Heart left ventricle (tissue), 16 donors: ENCODE measurements around the gene TMEM243. TPM values are rescaled to one million over a fixed set of nuclear protein-coding genes. Genes with fewer than 3 reads are reported as not detected.

Experiments
- ATAC-seq, 4 donors: fragments of 200-7000 bp; cut with Tn5 transposase; one replicate each; pipeline ENCODE4 v1.9.1; 2020 to 2022; ENCODE audit warnings: moderate library complexity in 4 of 4, mild to moderate bottlenecking in 3 of 4, moderate number of reproducible peaks in 1 of 4
- DNase-seq, 5 donors: peaks; one replicate each; pipeline ENCODE4 v3.0.0-alpha.2; 2020
- H3K27ac ChIP-seq, 12 donors: fragments of 200-600 bp; sonication (generic) in 4 of 12; one replicate each; pipeline versions ENCODE4 v1.5.0 to v1.8.0; 2016 to 2022; ENCODE audit warnings: mild to moderate bottlenecking in 2 of 12
- H3K27me3 ChIP-seq, 9 donors: fragments of 200-600 bp; sonication (generic) in 2 of 9; one replicate each; pipeline versions ENCODE4 v1.5.1 to v1.8.0; 2016 to 2022; ENCODE audit warnings: mild to moderate bottlenecking in 3 of 9
- H3K36me3 ChIP-seq, 9 donors: fragments of 200-600 bp; sonication (generic) in 2 of 9; one replicate each; pipeline versions ENCODE4 v1.5.0 to v1.8.0; 2018 to 2022; ENCODE audit warnings: mild to moderate bottlenecking in 2 of 9
- H3K4me1 ChIP-seq, 12 donors: fragments of 200-600 bp; sonication (generic) in 4 of 12; one replicate each; pipeline versions ENCODE4 v1.5.0 to v1.8.0; 2016 to 2022; ENCODE audit warnings: mild to moderate bottlenecking in 3 of 12
- H3K4me3 ChIP-seq, 12 donors: fragments of 200-600 bp; sonication (generic) in 4 of 12; one replicate each; pipeline versions ENCODE4 v1.5.0 to v1.8.0; 2017 to 2022; ENCODE audit warnings: mild to moderate bottlenecking in 9 of 12, moderate library complexity in 4 of 12
- H3K9me3 ChIP-seq, 12 donors: fragments of 200-600 bp; sonication (generic) in 4 of 12; one replicate each; pipeline versions ENCODE4 v1.5.0 to v1.8.0; 2016 to 2022; ENCODE audit warnings: mild to moderate bottlenecking in 1 of 12
- CTCF ChIP-seq, 12 donors: fragments of 200-600 bp; sonication (generic) in 4 of 12; IDR thresholded peaks; one replicate each; pipeline versions ENCODE4 v1.5.0 to v1.8.0; 2018 to 2022; ENCODE audit warnings: antibody characterized with exemption in 12 of 12, mild to moderate bottlenecking in 5 of 12
- POLR2A ChIP-seq, 2 donors: fragments of 450-650 bp; IDR thresholded peaks; one replicate each; pipeline ENCODE4 v1.6.1; 2017; ENCODE audit warnings: antibody characterized with exemption in 2 of 2, mild to moderate bottlenecking in 2 of 2, moderate library complexity in 2 of 2
- WGBS, 4 donors: extraction: QIAGEN DNeasy Blood & Tissue Kit in 2 of 4; methylation state at CpG; one replicate each; pipeline versions ENCODE4 v1.1.5 to v1.1.7; 2013 to 2018; 5-methylcytosine and 5-hydroxymethylcytosine counted together
- intact Hi-C, 10 donors: fragments of 100-400 bp; cut with DNase I; formaldehyde crosslinking; loops; one replicate each; pipeline versions ENCODE4 v1.11.1 to v1.14.2; 2022
- polyA plus RNA-seq, 2 donors: library from polyadenylated mRNA; stranded (reverse); fragments of 200-250 nt; gene quantifications; one replicate each; pipeline ENCODE4 v1.2.3, GENCODE V29; 2013
- total RNA-seq, 9 donors: library from RNA; depleted of rRNA in 2 of 9; stranded (reverse); fragments of >200 nt in 2 of 9; fragmentation: NEBNext Ultra II Directional in 3 of 9; extraction: Animal tissue kit (Norgen Biotek cat#: 25700) in 3 of 9; gene quantifications; one replicate each; pipeline versions ENCODE4 v1.1.0 to v1.2.4, GENCODE V29; 2016 to 2023
- donor health status: ischemic (EF 13 %, LVEDD 7.1; RV severe dilation, severe dysfunction).
- donor health status: healthy with polysubstance abuse.
- donor health status: DM: no; HTN: yes; CAD: no.
- donor health status: DM: no; HTN: no; CAD: no.
- donor health status: ischemic (EF 25% LVEDD 6.9; RV normal size, moderate dysfunction).
- donor health status: ischemic (EF 25% LVEDD 5.7; RV mildly dilated, moderate dysfunction).
- donor health status: healthy.
- donor health status: DM: yes; HTN: yes; CAD: no.
- donor health status: ischemic (EF 35%, LVEDD 5.7; RV mildly dilated, moderate dysfunction).
- donor health status: nonischemic (EF 11% LVEDD 7.7; RV severe dilation, severe dysfunction).
- donor health status: DM: yes; HTN: yes; CAD: no.
- donor health status: PGD.
- donor health status: ischemic (EF 29% LVEDD 5.4; RV normal size, mild dysfunction).
- donor health status: nonischemic (EF 23%, LVEDD 6.1; RV moderate dilation, normal function).

TMEM243 gene
- total and polyA plus RNA-seq, 11 donors, result 1.8 to 13.1 (median 7.0) TPM

- Histone ChIP-seq H3K27ac (no peak overlapping the region), H3K27me3 (peaks cover 0 to 10% (median 0%) of the 10 kb centered on the region in 9 donors), H3K4me1 (peaks cover 0 to 8% (median 0%) of the 10 kb centered on the region in 12 donors), H3K9me3 (no peaks in the 10 kb centered on the region), H3K4me3 (no peak overlapping the region), H3K36me3 (no peaks in the 10 kb centered on the region)
- intact Hi-C loops, result loop anchor here in 9 of 10 donors (5.0 kb wide), 4 partner anchors 178 to 308 kb away; partner anchors contain the start of gene ELAPOR2 (in 1 of the 9)
- no peak for TF ChIP-seq POLR2A (IDR thresholded peaks at IDR 0.05)
- no peak for TF ChIP-seq CTCF (IDR thresholded peaks at IDR 0.05)
- DNase-seq (no peak), ATAC-seq (no peak)
Measured at GRCh38 chr7:87234949-87235348, 15.4 kb upstream of the TMEM243 start.

- no peaks in the 10 kb centered on the region for H3K27me3 ChIP-seq
- DNase-seq (no peak), ATAC-seq (no peak)
- H3K4me3 ChIP-seq, result no peak overlapping the region
- H3K27ac ChIP-seq, result no peak overlapping the region
- peaks cover 0 to 8% (median 0%) of the 10 kb centered on the region in 12 donors for H3K4me1 ChIP-seq
- no peaks in the 10 kb centered on the region for H3K36me3 ChIP-seq
- TF ChIP-seq CTCF (IDR thresholded peaks at IDR 0.05) (no peak), POLR2A (IDR thresholded peaks at IDR 0.05) (no peak)
- intact Hi-C loops, result loop anchor here in 2 of 10 donors (5.0 kb wide), 2 partner anchors 294 to 299 kb away; no protein-coding TSS in a partner anchor
- no peaks in the 10 kb centered on the region for H3K9me3 ChIP-seq
Measured at GRCh38 chr7:87231711-87232110, 12.2 kb upstream of the TMEM243 start.

- no peaks in the 10 kb centered on the region for H3K27me3 ChIP-seq
- H3K4me1 ChIP-seq, result peaks cover 0 to 8% (median 0%) of the 10 kb centered on the region in 12 donors
- no peaks in the 10 kb centered on the region for H3K36me3 ChIP-seq
- H3K9me3 ChIP-seq, result no peaks in the 10 kb centered on the region
- peak; percentile 20 to 77 (median 35) for DNase-seq
- intact Hi-C loops, result loop anchor here in 2 of 10 donors (5.0 kb wide), 2 partner anchors 294 to 299 kb away; no protein-coding TSS in a partner anchor
- ATAC-seq, result peak; percentile 59 to 80 (median 68)
- WGBS, 4 donors, result 48 to 66% (median 55%) methylated on average over 4 to 7 of the region's 7 CpGs
- no peak for TF ChIP-seq POLR2A (IDR thresholded peaks at IDR 0.05)
- no peak for TF ChIP-seq CTCF (IDR thresholded peaks at IDR 0.05)
- no peak overlapping the region for H3K27ac ChIP-seq
- H3K4me3 ChIP-seq, result no peak overlapping the region
Measured at GRCh38 chr7:87231258-87231657, 11.7 kb upstream of the TMEM243 start.

- TF ChIP-seq CTCF (IDR thresholded peaks at IDR 0.05) (no peak), POLR2A (IDR thresholded peaks at IDR 0.05) (no peak)
- Histone ChIP-seq H3K36me3 (no peaks in the 10 kb centered on the region), H3K4me3 (no peak overlapping the region), H3K9me3 (no peaks in the 10 kb centered on the region), H3K4me1 (peaks cover 0 to 6% (median 0%) of the 10 kb centered on the region in 12 donors), H3K27me3 (peaks cover 0 to 14% (median 0%) of the 10 kb centered on the region in 9 donors), H3K27ac (no peak overlapping the region)
- intact Hi-C loops, result loop anchor here in 4 of 10 donors (5.0 to 10.0 kb wide), 4 partner anchors 72 to 294 kb away; partner anchors contain the start of genes DMTF1 (in 1 of the 4) and ELAPOR2 (in 1 of the 4)
- DNase-seq (no peak), ATAC-seq (no peak)
- 71 to 83% (median 80%) methylated on average over 3 of the region's 3 CpGs for WGBS, 4 donors
Measured at GRCh38 chr7:87226495-87226894, 7.0 kb upstream of the TMEM243 start.
